ENCODE data around the gene TTC28.

Gene TTC28

GRCh38 chr22:28544431-28544868, 135.2 kb downstream of the TTC28 start:
- Histone ChIP-seq H3K27ac (ENCODE audit: low read depth, low read length) (no peak overlapping the region), H2AFZ (ENCODE audit: low read depth, low read length, severe bottlenecking) (no peak overlapping the region), H3K9me3 (ENCODE audit: insufficient read depth, low read length) (no peaks in the 10 kb centered on the region), H3K4me3 (ENCODE audit: insufficient read depth, low read length, poor library complexity, severe bottlenecking) (no peak overlapping the region), H3K9me2 (replicated peaks; ENCODE audit: insufficient read depth, low read length) (no peaks in the 10 kb centered on the region), H3K79me2 (ENCODE audit: insufficient read depth, low read length) (no peaks in the 10 kb centered on the region), H3K9ac (ENCODE audit: low read length) (no peak overlapping the region), H3K36me3 (ENCODE audit: low read length) (no peaks in the 10 kb centered on the region), H3K4me2 (ENCODE audit: low read depth, low read length, poor library complexity, severe bottlenecking) (no peak overlapping the region), H4K20me1 (ENCODE audit: low read depth, low read length) (no peaks in the 10 kb centered on the region), H3K27me3 (ENCODE audit: low read length) (no peaks in the 10 kb centered on the region), H3F3A (ENCODE audit: insufficient read depth) (no peaks in the 10 kb centered on the region)
- TF ChIP-seq EZH2phosphoT487 (conservative IDR thresholded peaks at IDR 0.05; ENCODE audit: low read length), result no peak
- no peak for TF ChIP-seq CTCF (IDR thresholded peaks at IDR 0.05; ENCODE audit: insufficient read depth, low read length, poor library complexity, severe bottlenecking)

- Histone ChIP-seq H4K20me1 (ENCODE audit: low read depth, low read length) (no peaks in the 10 kb centered on the region), H3K4me2 (ENCODE audit: low read depth, low read length, poor library complexity, severe bottlenecking) (no peak overlapping the region), H3K27me3 (ENCODE audit: low read length) (no peaks in the 10 kb centered on the region), H2AFZ (ENCODE audit: low read depth, low read length, severe bottlenecking) (no peak overlapping the region), H3K9ac (ENCODE audit: low read length) (no peak overlapping the region), H3K9me2 (replicated peaks; ENCODE audit: insufficient read depth, low read length) (no peaks in the 10 kb centered on the region), H3K4me3 (ENCODE audit: insufficient read depth, low read length, poor library complexity, severe bottlenecking) (no peak overlapping the region), H3K9me3 (ENCODE audit: insufficient read depth, low read length) (no peaks in the 10 kb centered on the region), H3K27ac (ENCODE audit: low read depth, low read length) (no peak overlapping the region), H3K36me3 (ENCODE audit: low read length) (no peaks in the 10 kb centered on the region), H3F3A (ENCODE audit: insufficient read depth) (no peaks in the 10 kb centered on the region), H3K79me2 (ENCODE audit: insufficient read depth, low read length) (no peaks in the 10 kb centered on the region)
- no peak for TF ChIP-seq EZH2phosphoT487 (conservative IDR thresholded peaks at IDR 0.05; ENCODE audit: low read length)
- TF ChIP-seq CTCF (IDR thresholded peaks at IDR 0.05; ENCODE audit: insufficient read depth, low read length, poor library complexity, severe bottlenecking), result no peak
Measured at GRCh38 chr22:28542980-28543621, 136.5 kb downstream of the TTC28 start.

GRCh38 chr22:28541137-28541536, 138.5 kb downstream of the TTC28 start:
- Histone ChIP-seq H3K4me3 (ENCODE audit: insufficient read depth, low read length, poor library complexity, severe bottlenecking) (no peak overlapping the region), H3K9ac (ENCODE audit: low read length) (no peak overlapping the region), H3K79me2 (ENCODE audit: insufficient read depth, low read length) (no peaks in the 10 kb centered on the region), H3K36me3 (ENCODE audit: low read length) (no peaks in the 10 kb centered on the region), H3K9me3 (ENCODE audit: insufficient read depth, low read length) (no peaks in the 10 kb centered on the region), H3K4me2 (ENCODE audit: low read depth, low read length, poor library complexity, severe bottlenecking) (no peak overlapping the region), H3K27ac (ENCODE audit: low read depth, low read length) (no peak overlapping the region), H3K27me3 (ENCODE audit: low read length) (no peaks in the 10 kb centered on the region), H3F3A (ENCODE audit: insufficient read depth) (no peaks in the 10 kb centered on the region), H4K20me1 (ENCODE audit: low read depth, low read length) (no peaks in the 10 kb centered on the region), H2AFZ (ENCODE audit: low read depth, low read length, severe bottlenecking) (no peak overlapping the region), H3K9me2 (replicated peaks; ENCODE audit: insufficient read depth, low read length) (no peaks in the 10 kb centered on the region)
- TF ChIP-seq CTCF (IDR thresholded peaks at IDR 0.05; ENCODE audit: insufficient read depth, low read length, poor library complexity, severe bottlenecking), result no peak
- no peak for TF ChIP-seq EZH2phosphoT487 (conservative IDR thresholded peaks at IDR 0.05; ENCODE audit: low read length)

Measured in SU-DHL-6 (cell line).